ENCODE data around the gene CDCA4. TPM values are rescaled to one million over a fixed set of nuclear protein-coding genes. Genes with fewer than 3 reads are reported as not detected.

Gene CDCA4
- total RNA-seq, 1 donor from 2014 or later: 2.0 TPM

DNA sequence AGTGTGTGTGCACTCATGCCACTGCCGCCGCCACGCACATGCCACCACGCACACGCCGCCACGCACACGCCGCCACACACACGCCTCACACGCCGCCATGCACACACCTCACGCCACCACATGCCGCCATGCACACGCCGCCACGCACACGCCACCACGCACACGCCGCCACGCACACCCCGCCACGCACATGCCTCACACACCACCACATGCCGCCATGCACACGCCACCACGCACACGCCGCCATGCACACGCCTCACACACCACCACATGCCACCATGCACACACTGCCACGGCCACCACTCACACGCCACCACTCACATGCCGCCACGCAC, 29.0 kb downstream of the CDCA4 start:
- TF ChIP-seq, protein P1, sequence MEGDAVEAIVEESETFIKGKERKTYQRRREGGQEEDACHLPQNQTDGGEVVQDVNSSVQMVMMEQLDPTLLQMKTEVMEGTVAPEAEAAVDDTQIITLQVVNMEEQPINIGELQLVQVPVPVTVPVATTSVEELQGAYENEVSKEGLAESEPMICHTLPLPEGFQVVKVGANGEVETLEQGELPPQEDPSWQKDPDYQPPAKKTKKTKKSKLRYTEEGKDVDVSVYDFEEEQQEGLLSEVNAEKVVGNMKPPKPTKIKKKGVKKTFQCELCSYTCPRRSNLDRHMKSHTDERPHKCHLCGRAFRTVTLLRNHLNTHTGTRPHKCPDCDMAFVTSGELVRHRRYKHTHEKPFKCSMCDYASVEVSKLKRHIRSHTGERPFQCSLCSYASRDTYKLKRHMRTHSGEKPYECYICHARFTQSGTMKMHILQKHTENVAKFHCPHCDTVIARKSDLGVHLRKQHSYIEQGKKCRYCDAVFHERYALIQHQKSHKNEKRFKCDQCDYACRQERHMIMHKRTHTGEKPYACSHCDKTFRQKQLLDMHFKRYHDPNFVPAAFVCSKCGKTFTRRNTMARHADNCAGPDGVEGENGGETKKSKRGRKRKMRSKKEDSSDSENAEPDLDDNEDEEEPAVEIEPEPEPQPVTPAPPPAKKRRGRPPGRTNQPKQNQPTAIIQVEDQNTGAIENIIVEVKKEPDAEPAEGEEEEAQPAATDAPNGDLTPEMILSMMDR (IDR thresholded peaks at IDR 0.05; ENCODE audit: borderline replicate concordance): no peak
- H3K27me3 ChIP-seq (ENCODE audit: low read depth): no peaks in the 10 kb centered on the region
- H3K4me3 ChIP-seq: no peak overlapping the region
- no peak for DNase-seq
- H3K4me1 ChIP-seq: peaks cover 3% of the 10 kb centered on the region
- peaks cover 19% of the 10 kb centered on the region for H3K36me3 ChIP-seq
- H3K27ac ChIP-seq (replicated peaks): no peak overlapping the region
- H3K9me3 ChIP-seq (replicated peaks): no peaks in the 10 kb centered on the region
- intact Hi-C loops (cut with micrococcal nuclease): no loop called here

DNA sequence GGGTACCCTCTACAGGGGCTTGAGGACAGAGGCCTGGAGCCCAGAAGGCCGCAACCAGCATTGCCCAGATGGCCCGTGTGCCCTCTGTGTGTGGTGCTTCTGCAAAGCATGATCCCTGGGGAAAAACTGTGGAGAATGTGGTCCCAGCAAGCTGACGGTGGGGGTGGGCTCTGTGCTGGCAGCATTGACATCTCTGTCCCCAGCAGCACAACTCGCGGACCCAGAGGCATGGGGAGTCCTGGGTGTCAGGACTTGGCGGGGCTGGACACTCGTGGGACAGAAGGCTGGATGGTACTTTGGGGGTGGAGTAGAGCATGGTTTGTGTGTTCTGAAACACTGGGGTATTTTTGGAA, 31.0 kb downstream of the CDCA4 start:
- no peaks in the 10 kb centered on the region for H3K9me3 ChIP-seq (replicated peaks)
- no peaks in the 10 kb centered on the region for H3K27me3 ChIP-seq (ENCODE audit: low read depth)
- H3K27ac ChIP-seq (replicated peaks): no peak overlapping the region
- no peak overlapping the region for H3K4me3 ChIP-seq
- intact Hi-C loops (cut with micrococcal nuclease): no loop called here
- peaks cover 19% of the 10 kb centered on the region for H3K36me3 ChIP-seq
- TF ChIP-seq, protein P1 (IDR thresholded peaks at IDR 0.05; ENCODE audit: borderline replicate concordance): no peak
- H3K4me1 ChIP-seq: peaks cover 15% of the 10 kb centered on the region
- no peak for DNase-seq

DNA sequence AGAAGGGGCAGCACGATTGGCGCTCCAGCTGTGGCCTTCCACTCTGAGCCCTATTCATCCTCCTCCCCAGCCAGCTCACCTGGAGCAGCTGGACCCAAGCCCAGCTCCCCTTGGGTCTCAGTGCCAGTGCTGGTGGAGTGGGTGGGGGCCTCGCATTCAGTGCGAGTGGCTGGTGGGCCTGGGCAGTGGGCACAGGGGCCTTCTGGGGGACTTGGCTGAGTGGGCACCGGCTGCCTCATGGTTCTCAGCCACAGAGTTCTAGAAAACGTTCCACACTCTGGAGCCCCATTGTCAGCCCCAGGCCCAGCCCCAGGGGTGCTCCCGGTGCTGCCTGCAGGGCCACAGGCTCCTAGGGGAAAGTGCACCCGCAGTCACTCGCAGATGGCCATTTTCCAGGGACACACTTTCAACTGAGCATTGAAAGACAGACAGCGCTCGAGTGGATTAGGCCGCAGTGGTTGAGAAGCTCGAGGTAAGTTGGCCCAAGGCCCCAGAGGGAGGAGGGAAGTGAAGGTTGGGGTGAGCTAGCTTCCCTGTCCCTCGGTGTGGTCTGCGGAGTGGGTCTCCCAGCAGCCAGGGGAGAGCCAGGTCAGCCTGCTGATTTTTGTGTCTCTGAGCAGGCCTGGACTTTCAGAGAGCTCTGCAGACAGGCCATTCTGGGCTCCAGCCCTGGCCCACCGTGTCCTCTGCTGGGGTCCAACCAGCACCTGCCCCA, 31.5 kb downstream of the CDCA4 start:
- TF ChIP-seq, protein P1 (IDR thresholded peaks at IDR 0.05; ENCODE audit: borderline replicate concordance): no peak
- Histone ChIP-seq H3K4me3 (no peak overlapping the region), H3K27me3 (ENCODE audit: low read depth) (no peaks in the 10 kb centered on the region), H3K4me1 (peaks cover 15% of the 10 kb centered on the region), H3K27ac (replicated peaks) (no peak overlapping the region), H3K9me3 (replicated peaks) (no peaks in the 10 kb centered on the region), H3K36me3 (peaks cover 19% of the 10 kb centered on the region)
- DNase-seq: no peak
- intact Hi-C loops (cut with micrococcal nuclease): no loop called here

DNA sequence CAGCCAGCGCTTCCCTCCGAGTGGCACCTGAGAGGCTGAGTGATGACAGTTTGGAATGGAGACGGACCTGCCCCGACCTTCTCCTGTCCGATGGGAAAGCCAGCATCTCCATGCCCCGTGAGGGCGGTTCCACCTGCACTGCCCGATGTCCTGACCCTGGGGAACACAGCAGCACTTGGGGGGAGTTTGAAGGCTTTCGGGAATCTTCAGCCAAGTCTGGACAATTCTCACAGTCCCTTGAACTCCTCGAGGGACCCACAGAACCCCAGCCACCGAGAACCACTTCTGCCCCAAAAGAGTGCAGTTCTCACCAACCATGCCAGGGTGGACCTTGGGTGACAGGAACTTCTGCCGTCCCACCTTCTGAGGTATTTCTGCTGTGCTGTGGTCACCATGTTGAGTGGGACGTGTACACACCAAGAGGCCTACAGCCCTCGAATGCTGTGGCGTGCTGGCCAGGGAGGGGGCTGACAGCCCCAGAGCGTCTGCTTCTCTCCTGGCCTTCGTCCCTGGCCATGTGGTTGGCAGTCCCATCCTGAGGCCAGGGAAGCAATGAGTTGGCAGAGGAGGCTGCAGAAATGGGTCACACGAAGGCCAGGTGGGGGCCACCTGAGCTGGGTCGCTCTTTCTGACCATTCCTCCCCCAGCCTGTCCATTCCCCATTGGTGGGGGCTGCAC, 34.3 kb downstream of the CDCA4 start:
- DNase-seq: no peak
- intact Hi-C loops (cut with micrococcal nuclease): no loop called here

DNA sequence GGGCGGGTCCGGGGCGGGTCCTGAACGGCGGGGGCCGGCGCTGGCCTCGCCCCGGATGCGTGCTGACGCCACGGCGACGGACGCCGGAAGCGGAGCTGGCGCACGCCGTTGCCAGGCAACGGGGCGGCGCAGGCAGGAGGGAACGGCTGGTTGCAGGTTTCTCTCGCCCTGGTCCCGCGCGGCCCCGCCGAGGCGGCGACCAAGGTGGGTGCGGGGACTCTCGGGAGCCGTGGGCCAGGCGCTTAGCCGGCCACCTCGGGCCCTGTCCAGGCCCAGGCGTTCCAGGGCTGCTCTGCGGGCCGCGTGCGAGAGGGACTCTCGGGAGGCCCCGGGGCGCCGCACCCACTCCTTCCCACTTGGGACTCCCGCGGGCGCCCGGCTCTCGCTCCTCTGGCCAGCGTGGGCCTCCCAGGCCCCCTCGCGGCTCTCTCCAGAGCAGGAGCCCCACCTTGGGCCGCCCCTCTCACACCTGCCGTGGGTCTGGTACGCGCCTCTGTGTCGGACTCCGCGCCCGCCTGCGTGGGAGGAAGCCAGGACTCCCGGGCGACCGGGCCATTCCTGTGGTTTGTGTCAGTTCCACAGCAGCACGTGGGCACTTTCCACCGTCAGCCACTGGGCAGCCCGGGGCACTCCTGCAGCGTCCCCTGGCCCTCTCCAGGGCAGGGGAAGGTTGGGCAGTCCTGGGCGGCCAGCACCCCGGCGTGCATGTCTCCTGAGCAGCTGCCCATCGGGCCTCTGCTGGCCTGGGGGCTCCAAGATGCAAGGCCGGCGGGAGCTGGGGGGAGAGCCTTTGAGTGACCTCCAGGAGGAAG, 35.0 kb downstream of the CDCA4 start, which contains the start of gene CLBA1:
TSS of gene CLBA1 (plus strand) at position 114 of the 812 bp plus-strand sequence. CDS start at position 758, 644 bp downstream.
- DNase-seq: peak; percentile 89
- intact Hi-C loops (cut with micrococcal nuclease): no loop called here
- H3K27me3 ChIP-seq (ENCODE audit: low read depth): no peaks in the 10 kb centered on the region
- H3K4me1 ChIP-seq: peaks cover 15% of the 10 kb centered on the region
- H3K4me3 ChIP-seq: peak within 1 kb of the TSS; percentile 93
- no peaks in the 10 kb centered on the region for H3K9me3 ChIP-seq (replicated peaks)
- H3K36me3 ChIP-seq: no peaks in the 10 kb centered on the region
- H3K27ac ChIP-seq (replicated peaks): peak within 1 kb of the TSS; percentile 77
- TF ChIP-seq, protein P1 (IDR thresholded peaks at IDR 0.05; ENCODE audit: borderline replicate concordance): no peak

More for the DNA sequence above, 34.3 kb downstream of the CDCA4 start:
- TF ChIP-seq, protein P1 (IDR thresholded peaks at IDR 0.05; ENCODE audit: borderline replicate concordance): no peak
- Histone ChIP-seq H3K4me1 (peaks cover 15% of the 10 kb centered on the region), H3K4me3 (peak overlapping the region; percentile 93), H3K36me3 (no peaks in the 10 kb centered on the region), H3K27me3 (ENCODE audit: low read depth) (no peaks in the 10 kb centered on the region), H3K27ac (replicated peaks) (no peak overlapping the region), H3K9me3 (replicated peaks) (no peaks in the 10 kb centered on the region)
